ENCODE measurements around the gene CDKN2B-AS1.

GRCh38 chr9:22114956-22115355, 120.4 kb downstream of the CDKN2B-AS1 start:
- no peak for TF ChIP-seq CTCF (IDR thresholded peaks at IDR 0.05)
- no peak for TF ChIP-seq POLR2A (IDR thresholded peaks at IDR 0.05)
